GM19467 (cell line): Measurements from ENCODE around the gene APOF.
"Not testable (repeated sequence)": the region's sequence is repeated elsewhere in the genome, so short reads cannot be mapped to it uniquely, and the experiment has no call there.

ENCODE experiments used
- ATAC-seq: cut with Tn5 transposase; IDR thresholded peaks from one replicate; pipeline ENCODE4 v1.9.1; 2021; ENCODE audit warnings: mild to moderate bottlenecking, moderate library complexity; ENCODE audit not compliant: unreplicated experiment

APOF gene

DNA sequence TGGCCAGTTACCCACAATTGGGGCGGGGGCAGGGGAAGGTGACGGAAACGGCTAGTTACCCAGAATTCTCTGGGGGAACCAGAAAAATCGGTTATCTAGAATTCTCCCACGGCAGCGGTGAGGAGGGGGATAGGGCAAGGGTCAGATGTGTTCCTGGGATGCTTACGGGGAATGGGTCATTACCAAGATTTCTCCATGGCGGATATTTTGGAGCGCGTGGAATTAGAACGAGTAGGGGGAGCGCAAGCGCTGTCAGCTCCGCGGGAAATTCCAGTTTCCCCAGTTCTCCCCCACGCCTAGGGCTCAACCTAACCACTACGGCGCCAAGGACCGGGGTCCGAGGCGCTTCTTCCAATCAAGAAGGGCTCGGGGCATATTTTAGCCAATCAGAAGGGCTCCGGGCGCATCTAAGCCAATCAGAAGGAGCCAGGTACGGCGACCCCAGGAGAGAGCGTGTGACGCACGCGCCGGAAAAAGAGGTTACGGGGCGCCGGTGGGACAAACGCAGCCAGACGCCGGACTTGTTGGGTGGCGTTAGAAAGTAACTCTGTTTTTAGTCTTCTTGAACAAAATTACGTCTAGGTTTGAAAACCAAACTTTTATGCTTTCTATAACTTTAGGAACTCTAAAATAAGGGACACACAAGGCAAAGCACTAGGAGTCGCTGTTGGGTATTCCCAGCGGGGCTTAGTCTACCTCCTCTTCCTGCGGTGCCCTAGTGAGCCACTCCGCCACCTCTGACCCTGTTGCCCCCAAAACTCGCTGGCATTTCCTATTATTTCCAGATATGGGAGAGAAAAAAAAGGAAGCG lies 28.8 kb downstream of the APOF start, which contains the start of gene PAN2:
TSS of gene PAN2 (minus strand) at position 322 of the 811 bp plus-strand sequence. CDS start 906 bp downstream, outside the sequence.
- peak; percentile 95 for ATAC-seq

DNA sequence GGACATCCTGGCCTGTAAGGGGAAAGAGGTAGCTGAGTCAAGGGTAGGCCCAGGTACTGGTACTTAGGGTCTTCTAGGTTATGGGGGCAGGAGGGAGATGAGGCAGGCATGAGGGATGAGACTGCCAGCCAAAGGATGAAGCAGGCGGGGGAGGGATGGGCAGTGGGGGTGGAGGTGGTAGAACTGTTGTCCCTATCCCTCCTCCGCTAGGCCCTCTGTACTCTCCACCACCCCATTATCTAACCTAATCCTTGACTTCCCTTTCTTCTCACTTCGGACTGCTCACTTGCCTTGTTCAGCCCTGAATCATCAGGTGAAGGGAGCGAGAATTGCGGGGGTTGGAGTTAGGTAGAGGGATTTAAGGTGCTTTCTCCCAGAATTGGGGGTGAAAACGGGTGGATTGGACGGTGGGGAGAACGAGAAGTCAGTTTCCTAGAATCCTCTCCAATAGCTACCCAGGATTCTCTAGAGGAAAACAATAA lies 29.4 kb downstream of the APOF start:
- no peak for ATAC-seq

DNA sequence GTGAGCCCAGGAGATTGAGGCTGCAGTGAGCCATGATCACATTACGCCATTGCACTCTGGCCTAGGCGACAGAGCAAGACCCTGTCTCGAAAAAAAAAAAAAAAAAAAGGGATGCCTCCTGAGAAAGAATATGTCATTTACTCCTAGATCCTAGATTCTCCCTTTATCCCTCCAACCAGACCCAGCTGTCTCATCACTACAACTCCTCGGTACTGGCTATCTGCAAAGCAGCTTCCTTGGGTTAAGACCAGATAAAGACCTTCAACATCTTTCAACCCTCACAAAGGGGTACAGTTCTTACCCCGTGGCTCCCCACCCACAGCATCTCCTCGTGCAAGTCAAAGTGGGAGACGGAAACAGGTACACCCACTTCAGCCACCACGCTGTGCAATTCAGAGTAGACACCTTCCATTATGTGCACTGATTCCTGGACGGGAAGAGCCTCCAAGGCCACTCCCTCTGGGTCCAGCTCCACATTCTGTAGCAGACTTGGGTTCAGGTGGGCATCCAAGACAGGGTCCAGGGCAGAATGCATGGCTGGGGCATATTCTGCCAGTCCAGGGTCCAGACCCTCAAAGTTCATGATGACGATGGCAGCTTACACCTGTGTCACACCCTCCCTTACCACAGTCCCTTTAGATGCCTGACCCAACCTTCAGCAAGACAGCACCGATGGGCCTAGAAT lies 30.0 kb downstream of the APOF start:
- ATAC-seq: no peak

DNA sequence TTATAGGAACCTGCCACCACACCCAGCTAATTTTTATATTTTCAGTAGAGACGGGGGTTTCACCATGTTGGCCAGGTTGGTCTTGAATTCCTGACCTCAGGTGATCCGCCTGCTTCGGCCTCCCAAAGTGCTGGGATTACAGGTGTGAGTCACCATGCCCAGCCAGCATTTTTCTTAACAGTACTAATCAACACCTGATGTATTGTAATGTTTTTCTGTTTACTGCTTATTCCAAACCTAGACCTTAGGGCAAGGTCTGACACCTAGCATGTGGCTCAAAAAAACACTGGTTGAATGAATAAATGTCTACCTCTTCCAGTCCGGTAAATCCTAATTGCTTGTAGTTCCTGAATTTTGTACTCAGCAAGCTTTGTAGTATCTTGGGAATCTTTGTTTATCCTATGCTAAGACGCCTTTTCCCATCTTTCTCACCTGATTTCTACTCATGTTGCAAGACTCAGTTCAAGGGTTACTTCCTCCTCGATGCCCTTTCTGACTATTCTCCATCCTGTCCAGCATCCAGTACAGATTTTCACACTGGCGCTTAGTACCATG lies 31.6 kb downstream of the APOF start:
- ATAC-seq: no peak

DNA sequence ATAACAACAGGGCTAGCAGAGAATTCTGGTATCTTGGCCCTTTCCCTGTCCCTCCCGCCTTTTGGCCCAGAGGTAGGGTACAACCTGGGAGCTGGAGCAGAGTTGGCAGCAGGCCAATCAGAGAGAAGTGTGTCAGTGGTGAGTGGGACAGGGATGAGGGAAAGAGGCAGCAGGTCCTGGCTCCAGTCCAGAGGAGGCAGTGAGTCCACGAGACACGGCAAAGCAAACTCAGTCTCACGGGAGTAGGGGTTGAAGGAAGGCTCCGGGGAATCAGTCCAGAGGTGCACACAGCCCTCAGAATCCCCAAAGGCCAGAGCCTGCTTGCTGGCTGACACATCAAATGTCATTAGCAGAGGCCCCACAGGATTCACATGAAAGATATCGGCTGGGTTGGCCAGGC lies 36.1 kb downstream of the APOF start:
- ATAC-seq: no peak

DNA sequence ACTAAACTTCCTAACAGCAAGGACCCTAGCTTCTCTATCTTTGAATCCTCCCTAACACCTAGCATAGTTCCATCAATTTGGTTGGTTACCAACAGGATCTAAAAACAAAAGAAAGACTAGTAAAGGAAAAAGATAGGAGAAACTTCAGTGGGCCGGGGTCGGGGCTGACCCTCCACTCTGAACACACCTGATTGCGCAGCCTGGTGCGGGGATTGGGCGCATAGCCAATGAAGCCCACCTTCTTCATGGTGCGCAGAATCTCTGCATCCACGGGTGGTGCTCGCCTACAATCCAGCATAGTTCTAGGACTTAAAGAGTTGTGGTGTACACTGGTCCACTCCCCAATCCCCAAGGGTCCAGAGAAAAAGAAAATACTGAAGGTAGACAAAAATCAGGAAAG lies 36.5 kb downstream of the APOF start:
- ATAC-seq: no peak

DNA sequence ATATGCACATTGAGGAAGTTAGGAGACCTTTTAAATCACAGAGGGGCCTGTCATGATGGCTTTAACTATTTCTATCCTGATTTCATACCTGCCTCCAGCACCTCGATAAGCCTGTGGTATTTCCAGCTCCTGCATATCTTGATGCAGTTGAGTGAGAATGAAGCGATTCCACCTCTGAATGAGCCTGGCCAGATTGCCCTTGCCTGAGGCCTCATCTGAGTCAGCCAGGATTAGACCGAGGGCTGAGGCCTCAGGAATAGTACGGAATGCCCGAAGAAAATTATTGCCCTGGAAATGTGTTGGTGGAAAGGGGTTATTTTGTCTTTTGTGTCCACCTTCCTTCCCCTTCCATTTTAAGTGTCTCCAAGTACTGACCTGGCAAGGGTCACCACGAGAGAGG lies 38.5 kb downstream of the APOF start:
- no peak for ATAC-seq

DNA sequence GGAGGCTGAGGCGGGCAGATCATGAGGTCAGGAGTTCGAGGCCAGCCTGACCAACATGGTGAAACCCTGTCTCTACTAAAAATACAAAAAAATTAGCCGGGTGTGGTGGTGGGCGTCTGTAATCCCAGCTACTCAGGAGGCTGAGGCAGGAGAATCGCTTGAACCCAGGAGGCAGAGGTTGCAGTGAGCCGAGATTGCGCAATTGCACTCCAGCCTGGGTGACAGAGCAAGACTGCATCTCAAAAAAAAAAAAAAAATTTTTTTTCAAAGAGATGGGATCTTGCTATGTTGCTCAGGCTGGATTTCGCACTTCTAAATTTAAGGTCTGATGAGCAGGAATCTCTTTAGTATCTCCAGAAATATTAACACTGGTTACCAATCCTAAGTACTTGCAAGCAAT lies 41.0 kb downstream of the APOF start:
- ATAC-seq: not testable (repeated sequence)

DNA sequence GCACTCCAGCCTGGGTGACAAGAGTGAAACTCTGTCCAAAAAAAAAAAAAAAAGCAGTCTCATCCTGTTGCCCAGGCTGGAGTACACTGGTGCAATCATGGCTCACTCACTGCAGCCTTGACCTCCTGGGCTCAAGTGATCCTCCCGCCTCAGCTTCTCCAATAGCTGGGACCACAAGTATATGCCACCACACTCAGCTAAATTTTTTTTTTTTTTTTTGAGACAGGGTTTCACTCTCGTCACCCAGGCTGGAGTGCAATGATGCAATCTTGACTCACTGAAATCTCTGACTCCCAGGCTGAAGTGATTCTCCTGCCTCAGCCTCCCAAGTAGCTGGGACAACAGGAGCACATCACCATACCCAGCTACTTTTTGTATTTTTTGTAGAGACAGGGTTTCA lies 41.6 kb downstream of the APOF start:
- no peak for ATAC-seq

DNA sequence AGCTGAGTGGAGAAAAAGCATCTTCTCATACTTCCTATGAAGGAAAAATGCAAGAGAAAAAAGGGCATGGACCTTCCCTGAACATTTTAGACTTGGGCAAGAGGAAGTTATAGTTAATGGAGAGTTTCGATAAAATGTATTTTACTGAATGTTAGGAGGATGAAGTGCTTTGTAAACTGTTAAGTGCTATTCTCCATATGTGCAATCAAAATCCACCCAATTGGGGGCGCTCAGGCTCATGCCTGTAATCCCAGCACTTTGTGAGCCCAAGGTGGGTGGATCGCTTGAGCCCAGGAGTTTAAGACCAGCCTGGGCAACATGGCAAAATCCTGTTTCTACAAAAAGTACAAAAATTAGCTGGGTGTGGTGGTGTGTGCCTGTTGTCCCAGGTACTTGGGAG lies 45.0 kb downstream of the APOF start:
- ATAC-seq: no peak

DNA sequence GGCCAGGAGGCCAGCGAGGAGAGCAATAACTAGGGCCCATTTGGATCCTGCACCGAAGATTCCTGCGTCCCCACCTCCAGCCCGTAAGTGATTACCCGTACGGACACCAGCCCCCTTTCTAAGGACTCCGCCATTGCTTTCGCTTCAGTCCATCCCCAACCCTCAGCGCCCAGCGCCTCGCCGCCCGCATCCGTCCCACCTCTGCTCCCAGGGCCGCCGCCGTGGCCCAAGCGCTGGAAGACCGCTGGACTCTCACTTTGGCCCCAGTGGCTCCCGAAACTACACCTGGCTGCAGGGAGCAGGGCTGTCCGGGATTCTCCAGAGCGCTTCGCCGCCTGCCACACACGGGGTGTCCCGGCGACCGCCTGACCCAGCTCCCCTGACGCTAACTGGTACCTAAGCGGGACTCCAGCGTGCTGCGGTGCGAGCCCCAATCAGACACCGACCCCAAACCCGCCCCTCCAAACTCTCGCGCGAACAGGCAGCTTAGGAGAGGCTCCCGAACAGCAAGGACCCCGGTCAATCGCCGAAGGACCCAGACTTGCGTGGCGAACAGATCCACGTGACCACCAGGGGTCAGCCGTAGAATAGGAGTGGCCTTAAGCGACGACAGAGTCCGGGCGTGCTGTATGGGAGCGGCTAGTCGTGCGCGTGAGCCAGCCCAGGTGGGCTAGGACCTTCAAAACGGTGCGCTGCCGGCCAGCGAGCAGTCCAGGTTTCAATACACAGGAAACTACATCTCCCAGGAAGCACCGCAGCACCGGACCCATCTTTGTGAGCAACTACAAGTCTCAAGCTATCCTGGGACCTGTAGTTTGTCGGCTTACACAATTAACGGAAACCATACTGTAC lies 46.8 kb downstream of the APOF start, which contains the start of gene CNPY2:
TSS of gene CNPY2 (minus strand) at position 367 of the 852 bp plus-strand sequence. CDS start 771 bp downstream, outside the sequence.
- peak; percentile 88 for ATAC-seq

DNA sequence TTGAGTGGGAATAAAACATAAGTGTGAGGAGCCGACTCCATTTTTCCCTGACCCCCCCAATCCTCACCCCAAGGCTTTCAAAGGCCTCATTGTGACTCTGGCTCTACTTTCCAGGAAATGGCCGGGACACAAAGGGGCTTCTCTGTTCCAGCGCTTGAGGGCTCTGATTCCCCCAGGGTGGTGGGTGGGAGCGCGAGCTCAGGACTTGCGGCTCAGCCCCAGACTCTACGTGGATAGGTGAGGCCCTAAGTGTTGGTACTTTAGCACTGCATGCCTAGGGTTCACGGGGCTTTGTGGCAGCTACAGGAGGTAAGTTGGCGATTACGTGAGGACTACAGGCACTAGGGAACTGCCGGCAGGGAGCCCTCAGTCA lies 47.4 kb downstream of the APOF start:
- ATAC-seq: no peak

DNA sequence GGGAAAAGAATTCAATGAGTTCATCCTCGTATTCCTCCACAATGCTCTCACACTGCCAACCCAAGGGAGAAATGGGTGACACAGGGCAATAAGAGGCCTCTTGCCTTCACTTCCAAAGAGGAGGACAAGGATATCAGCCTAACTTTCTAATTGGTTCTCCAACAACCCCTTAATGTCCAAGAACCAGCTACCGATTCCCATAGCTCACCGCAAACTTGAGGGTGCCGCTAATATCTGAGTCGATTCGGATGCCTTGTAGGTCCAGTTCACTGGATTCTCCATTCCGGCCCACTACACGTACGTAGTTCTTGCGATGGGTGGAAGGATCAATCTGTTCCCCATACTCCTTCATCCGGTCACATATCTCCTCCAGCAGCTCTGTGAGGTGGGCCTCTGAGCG lies 51.7 kb downstream of the APOF start:
- no peak for ATAC-seq
